ENCODE results near the gene MAFB. TPM values are rescaled to one million over a fixed set of nuclear protein-coding genes. Genes with fewer than 3 reads are reported as not detected.

Gene MAFB
- total RNA-seq, 2 experiments from 2014 or later: not detected

DNA sequence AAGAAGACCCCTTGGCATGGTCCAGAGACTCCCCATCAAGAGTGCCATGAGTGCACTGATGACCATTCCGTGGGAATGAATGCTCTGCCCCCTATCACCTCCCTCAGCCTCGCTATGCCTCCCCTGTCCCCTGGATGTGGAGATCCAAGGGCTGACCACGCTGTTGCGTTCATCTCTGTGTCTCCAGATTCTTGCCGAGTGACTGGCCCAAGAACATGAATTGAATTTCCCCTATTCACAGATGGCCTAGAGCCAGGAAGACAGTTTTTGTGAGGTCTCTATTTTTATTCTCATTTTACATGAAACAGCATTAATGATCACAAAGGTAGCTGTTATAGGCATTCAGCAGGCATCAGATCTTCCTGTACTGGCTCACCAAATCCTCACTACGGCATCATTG lies 33.6 kb downstream of the MAFB start:
- POLR2A ChIA-PET: no interaction called here
- no peaks in the 10 kb centered on the region for H3K36me3 ChIP-seq (ENCODE audit: insufficient read depth, low read length)
- TF ChIP-seq, protein P1, sequence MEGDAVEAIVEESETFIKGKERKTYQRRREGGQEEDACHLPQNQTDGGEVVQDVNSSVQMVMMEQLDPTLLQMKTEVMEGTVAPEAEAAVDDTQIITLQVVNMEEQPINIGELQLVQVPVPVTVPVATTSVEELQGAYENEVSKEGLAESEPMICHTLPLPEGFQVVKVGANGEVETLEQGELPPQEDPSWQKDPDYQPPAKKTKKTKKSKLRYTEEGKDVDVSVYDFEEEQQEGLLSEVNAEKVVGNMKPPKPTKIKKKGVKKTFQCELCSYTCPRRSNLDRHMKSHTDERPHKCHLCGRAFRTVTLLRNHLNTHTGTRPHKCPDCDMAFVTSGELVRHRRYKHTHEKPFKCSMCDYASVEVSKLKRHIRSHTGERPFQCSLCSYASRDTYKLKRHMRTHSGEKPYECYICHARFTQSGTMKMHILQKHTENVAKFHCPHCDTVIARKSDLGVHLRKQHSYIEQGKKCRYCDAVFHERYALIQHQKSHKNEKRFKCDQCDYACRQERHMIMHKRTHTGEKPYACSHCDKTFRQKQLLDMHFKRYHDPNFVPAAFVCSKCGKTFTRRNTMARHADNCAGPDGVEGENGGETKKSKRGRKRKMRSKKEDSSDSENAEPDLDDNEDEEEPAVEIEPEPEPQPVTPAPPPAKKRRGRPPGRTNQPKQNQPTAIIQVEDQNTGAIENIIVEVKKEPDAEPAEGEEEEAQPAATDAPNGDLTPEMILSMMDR (conservative IDR thresholded peaks at IDR 0.05; ENCODE audit: low read length): no peak
- TF ChIP-seq EZH2phosphoT487 (IDR thresholded peaks at IDR 0.05; ENCODE audit: borderline replicate concordance, low read depth, low read length): no peak
- no peak overlapping the region for H3K27ac ChIP-seq (ENCODE audit: low read depth, low read length, poor library complexity, severe bottlenecking)
- H3K9me3 ChIP-seq (ENCODE audit: low read length): no peaks in the 10 kb centered on the region
- no peak overlapping the region for H2AFZ ChIP-seq (ENCODE audit: low read length)
- no peaks in the 10 kb centered on the region for H3K79me2 ChIP-seq (ENCODE audit: insufficient read depth, low read depth, low read length)
- no peaks in the 10 kb centered on the region for H3K9me2 ChIP-seq (ENCODE audit: insufficient read depth, low read length)
- H4K20me1 ChIP-seq (ENCODE audit: insufficient read depth, low read length): no peaks in the 10 kb centered on the region
- intact Hi-C loops (cut with micrococcal nuclease; ENCODE audit: unreplicated experiment): no loop called here
- no peaks in the 10 kb centered on the region for H3K4me1 ChIP-seq (ENCODE audit: insufficient read depth, low read length, poor library complexity, severe bottlenecking)
- H3K4me3 ChIP-seq (ENCODE audit: low read depth, low read length, poor library complexity, severe bottlenecking): no peak overlapping the region
- no peak overlapping the region for H3K4me2 ChIP-seq (ENCODE audit: low read length)
- no TSS peak for BruUV-seq (replicated peaks)
- CTCF ChIA-PET (ENCODE audit: unreplicated experiment): no interaction called here
- no peak for DNase-seq (ENCODE audit: low spot score)

GRCh38 chr20:40654876-40655275 lies 34.2 kb downstream of the MAFB start:
- Histone ChIP-seq H4K20me1 (ENCODE audit: insufficient read depth, low read length) (no peaks in the 10 kb centered on the region), H3K9me2 (ENCODE audit: insufficient read depth, low read length) (no peaks in the 10 kb centered on the region), H3K36me3 (ENCODE audit: insufficient read depth, low read length) (no peaks in the 10 kb centered on the region), H3K4me2 (ENCODE audit: low read length) (no peak overlapping the region), H3K4me1 (ENCODE audit: insufficient read depth, low read length, poor library complexity, severe bottlenecking) (no peaks in the 10 kb centered on the region), H3K4me3 (ENCODE audit: low read depth, low read length, poor library complexity, severe bottlenecking) (no peak overlapping the region), H3K9me3 (ENCODE audit: low read length) (no peaks in the 10 kb centered on the region), H3K27ac (ENCODE audit: low read depth, low read length, poor library complexity, severe bottlenecking) (no peak overlapping the region), H3K79me2 (ENCODE audit: insufficient read depth, low read depth, low read length) (no peaks in the 10 kb centered on the region), H2AFZ (ENCODE audit: low read length) (no peak overlapping the region)
- CTCF ChIA-PET (ENCODE audit: unreplicated experiment): no interaction called here
- intact Hi-C loops (cut with micrococcal nuclease; ENCODE audit: unreplicated experiment): no loop called here
- TF ChIP-seq, protein P1 (conservative IDR thresholded peaks at IDR 0.05; ENCODE audit: low read length): no peak
- TF ChIP-seq EZH2phosphoT487 (IDR thresholded peaks at IDR 0.05; ENCODE audit: borderline replicate concordance, low read depth, low read length): no peak
- no TSS peak for BruUV-seq (replicated peaks)
- no peak for DNase-seq (ENCODE audit: low spot score)
- POLR2A ChIA-PET: no interaction called here

- ChIA-PET CTCF (ENCODE audit: unreplicated experiment) (no interaction called here), POLR2A (no interaction called here)
- Histone ChIP-seq H3K36me3 (ENCODE audit: insufficient read depth, low read length) (no peaks in the 10 kb centered on the region), H4K20me1 (ENCODE audit: insufficient read depth, low read length) (no peaks in the 10 kb centered on the region), H3K4me2 (ENCODE audit: low read length) (no peak overlapping the region), H3K9me3 (ENCODE audit: low read length) (no peaks in the 10 kb centered on the region), H3K4me1 (ENCODE audit: insufficient read depth, low read length, poor library complexity, severe bottlenecking) (no peaks in the 10 kb centered on the region), H3K4me3 (ENCODE audit: low read depth, low read length, poor library complexity, severe bottlenecking) (no peak overlapping the region), H3K27ac (ENCODE audit: low read depth, low read length, poor library complexity, severe bottlenecking) (no peak overlapping the region), H2AFZ (ENCODE audit: low read length) (no peak overlapping the region), H3K9me2 (ENCODE audit: insufficient read depth, low read length) (no peaks in the 10 kb centered on the region), H3K79me2 (ENCODE audit: insufficient read depth, low read depth, low read length) (no peaks in the 10 kb centered on the region)
- TF ChIP-seq, protein P1 (conservative IDR thresholded peaks at IDR 0.05; ENCODE audit: low read length): no peak
- TF ChIP-seq EZH2phosphoT487 (IDR thresholded peaks at IDR 0.05; ENCODE audit: borderline replicate concordance, low read depth, low read length): no peak
- intact Hi-C loops (cut with micrococcal nuclease; ENCODE audit: unreplicated experiment): no loop called here
- no TSS peak for BruUV-seq (replicated peaks)
- no peak for DNase-seq (ENCODE audit: low spot score)
Observed at GRCh38 chr20:40652441-40652987, 36.5 kb downstream of the MAFB start.
